Hematopoietic multipotent progenitor cell treated with erythropoietin and hydrocortisone succinate and interleukin-3 and kit ligand, for 6 days (in vitro differentiated cells): ENCODE results near the gene CIAO3.

Source experiments
- DNase-seq: peaks from one replicate; pipeline ENCODE4 v3.0.0-alpha.2; 2015

CIAO3 gene

GRCh38 chr16:721765-722540, 18.8 kb downstream of the CIAO3 start:
- DNase-seq, result no peak

- peak; percentile 93 for DNase-seq
Measured at GRCh38 chr16:720990-721764, 19.6 kb downstream of the CIAO3 start, which contains the start of gene ANTKMT. TSS of gene ANTKMT (plus strand) at chr16:721146. CDS start at chr16:721275, 129 bp downstream.

DNA sequence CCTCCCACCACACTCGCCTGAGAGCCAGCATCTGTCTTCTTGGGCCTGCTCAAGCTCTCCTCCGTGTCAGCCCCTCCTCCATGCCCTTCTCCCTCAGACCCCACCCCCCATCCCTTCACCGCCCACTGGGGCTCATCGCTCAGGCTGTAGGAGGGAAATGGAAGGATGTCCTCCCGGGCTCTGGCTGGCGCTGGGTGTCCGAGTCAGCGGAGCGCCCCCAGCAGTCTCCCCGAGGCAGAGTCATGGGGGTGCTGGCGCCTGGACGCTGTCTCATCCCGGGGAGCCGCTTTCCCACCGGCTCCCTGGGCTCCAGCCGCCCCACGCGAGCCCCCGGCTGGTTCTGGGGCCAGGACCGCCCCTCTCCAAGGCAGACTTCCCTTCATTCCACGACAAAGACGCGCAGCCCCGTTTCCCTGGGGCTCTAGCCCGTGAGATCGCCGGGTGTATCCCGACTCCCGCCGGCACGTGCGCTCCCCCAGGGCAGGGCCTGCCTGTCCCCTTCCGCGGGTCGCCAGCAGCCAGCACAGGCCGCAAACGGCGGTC, 20.3 kb downstream of the CIAO3 start:
- peak; percentile 70 for DNase-seq

- peak; percentile 63 for DNase-seq
Measured at GRCh38 chr16:719815-720446, 20.9 kb downstream of the CIAO3 start.

DNA sequence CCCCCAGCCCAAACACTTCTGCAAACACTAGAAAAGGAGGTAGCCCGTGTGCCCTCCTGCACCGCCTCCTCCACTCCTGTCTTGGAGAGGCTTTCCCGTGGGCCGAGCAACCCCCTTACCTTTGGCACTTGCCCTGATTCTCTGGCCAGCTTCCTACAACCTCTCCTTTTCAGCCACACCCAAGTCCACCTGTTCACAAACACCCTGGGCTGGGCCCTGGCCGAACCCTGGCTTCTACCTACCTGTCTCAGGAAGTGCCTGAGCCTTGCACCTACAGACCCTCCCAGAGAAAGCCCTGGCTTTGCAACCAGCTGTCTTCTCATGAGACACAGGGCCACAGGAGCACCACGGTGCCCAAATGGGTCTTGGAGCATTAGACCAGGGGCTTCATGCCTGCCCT, 21.9 kb downstream of the CIAO3 start:
- DNase-seq, result no peak

DNA sequence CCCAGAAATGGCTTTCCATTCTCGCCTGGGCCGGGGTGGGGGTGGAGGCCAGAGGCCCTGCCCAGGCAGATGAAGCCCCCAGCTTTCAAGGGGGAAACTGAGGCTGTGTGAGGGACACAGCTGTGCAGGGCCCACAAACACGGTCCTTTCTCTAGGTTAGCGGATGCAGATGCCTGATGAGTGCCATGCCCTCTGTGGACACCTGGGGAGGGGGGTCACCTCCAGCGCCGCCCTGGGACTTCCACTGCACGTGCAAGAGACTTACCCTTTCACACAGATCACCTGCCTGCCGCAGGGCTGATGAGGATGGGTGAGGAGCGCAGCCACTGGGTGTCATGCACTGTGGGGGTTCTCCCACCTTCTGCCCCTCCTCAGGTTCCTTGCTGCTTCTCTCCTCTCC, 22.4 kb downstream of the CIAO3 start:
- no peak for DNase-seq

GRCh38 chr16:717450-718245, 23.1 kb downstream of the CIAO3 start:
- no peak for DNase-seq

DNA sequence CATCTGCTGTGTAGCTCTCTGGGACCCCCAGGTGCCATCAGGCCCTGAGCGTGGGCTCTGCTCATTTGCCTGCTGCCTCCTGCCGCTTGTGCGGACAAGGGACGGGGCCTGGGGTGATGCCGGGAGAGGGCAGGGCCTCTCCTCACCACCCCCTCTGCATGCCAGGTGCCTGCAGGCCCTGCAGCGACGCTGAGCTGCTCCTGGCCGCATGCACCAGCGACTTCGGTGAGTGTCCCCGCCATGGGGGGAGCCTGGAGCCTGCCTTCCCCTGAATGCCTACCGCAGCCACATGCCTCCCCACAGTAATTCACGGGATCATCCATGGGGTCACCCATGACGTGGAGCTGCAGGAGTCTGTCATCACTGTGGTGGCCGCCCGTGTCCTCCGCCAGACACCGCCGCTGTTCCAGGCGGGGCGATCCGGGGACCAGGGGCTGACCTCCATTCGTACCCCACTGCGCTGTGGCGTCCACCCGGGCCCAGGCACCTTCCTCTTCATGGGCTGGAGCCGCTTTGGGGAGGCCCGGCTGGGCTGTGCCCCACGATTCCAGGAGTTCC, 23.9 kb downstream of the CIAO3 start:
- DNase-seq, result no peak

DNA sequence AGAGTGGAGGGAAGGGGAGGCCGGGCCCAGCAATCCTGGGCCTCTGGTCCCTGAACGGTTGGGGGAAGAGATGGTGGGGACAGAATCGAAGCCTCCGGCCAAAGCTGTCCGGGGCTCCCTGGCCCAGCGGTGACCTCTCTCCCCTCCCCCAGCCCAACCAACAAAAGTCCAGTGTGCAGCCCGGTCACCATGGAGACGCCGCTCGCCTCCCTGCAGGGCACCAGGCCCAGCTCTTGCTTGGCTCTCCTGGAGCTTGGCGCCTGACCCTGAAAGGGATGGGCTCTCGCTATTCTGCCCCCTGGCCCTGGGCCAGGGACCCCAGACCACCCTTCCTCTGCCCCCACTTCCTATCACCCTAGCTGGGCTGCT, 24.6 kb downstream of the CIAO3 start:
- no peak for DNase-seq

DNA sequence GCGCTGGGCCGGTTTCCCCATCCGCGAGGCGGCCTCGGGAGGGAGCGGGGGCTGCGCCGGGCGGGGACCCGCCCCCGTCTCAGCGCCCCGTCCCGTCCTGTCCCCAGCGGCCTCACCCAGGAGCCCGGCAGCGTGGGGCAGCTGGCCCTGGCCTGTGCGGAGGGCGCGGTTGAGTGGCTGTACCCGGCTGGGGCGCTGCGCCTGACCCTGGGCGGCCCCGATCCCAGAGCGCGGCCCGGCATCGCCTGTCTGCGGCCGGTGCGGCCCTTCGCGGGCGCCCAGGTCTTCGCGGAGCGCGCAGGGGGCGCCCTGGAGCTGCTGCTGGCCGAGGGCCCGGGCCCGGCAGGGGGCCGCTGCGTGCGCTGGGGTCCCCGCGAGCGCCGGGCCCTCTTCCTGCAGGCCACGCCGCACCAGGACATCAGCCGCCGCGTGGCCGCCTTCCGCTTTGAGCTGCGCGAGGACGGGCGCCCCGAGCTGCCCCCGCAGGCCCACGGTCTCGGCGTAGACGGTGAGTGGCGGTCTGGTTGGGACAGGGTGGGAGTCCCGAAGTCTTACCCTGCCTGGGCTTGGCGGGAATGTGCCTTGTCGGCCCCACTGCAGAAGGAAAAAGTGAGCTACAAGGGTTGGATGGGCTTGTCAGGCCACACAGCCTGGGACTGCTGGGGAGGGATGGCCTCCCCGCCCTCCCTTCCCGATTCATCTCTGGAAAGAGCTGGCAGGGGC, 25.2 kb downstream of the CIAO3 start:
- DNase-seq, result peak; percentile 49

DNA sequence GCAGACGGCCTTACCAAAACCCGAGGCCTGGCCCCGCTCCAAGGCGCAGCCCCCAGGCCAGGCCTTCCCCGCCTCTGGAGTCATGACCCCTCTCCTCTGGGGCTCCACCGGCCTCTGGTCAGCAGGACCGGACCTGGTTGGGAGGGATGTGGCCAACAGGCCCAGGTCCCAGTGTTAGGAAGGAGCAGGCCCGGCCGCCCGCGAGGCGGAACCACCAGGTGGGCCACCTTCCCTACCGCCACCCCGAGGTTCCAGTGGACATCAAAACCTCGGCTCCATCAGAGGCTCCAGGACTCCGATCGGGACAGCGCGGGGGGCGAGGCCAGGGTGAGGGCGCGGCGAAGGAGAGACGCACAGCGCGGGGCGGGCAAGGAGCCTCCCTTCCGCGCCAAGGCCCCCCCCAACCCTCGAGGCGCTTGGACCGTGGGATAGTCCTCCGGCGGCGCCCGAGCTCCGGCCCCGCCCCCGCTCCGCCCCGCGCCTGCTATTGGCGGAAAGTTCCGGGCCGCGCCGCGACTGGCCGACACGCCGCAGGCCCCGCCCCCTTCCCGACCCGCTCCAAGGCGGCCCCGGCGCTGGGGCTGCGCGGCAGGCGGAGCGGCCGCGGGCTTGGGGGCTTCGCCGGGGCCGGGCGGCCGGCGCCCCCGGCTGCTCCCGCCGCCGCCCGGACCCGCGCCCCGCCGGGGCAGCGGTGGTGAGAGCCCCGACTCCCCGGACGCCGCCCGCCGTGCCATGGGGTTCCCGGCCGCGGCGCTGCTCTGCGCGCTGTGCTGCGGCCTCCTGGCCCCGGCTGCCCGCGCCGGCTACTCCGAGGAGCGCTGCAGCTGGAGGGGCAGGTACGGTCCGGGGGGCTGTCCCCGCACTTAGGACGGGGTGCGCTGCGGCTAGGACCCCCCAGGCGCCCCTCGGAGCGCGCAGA, 26.0 kb downstream of the CIAO3 start, which contains the start of gene METRN:
TSS of gene METRN (plus strand) at position 561 of the 919 bp plus-strand sequence. CDS start at position 733, 172 bp downstream.
- DNase-seq, result peak; percentile 95

DNA sequence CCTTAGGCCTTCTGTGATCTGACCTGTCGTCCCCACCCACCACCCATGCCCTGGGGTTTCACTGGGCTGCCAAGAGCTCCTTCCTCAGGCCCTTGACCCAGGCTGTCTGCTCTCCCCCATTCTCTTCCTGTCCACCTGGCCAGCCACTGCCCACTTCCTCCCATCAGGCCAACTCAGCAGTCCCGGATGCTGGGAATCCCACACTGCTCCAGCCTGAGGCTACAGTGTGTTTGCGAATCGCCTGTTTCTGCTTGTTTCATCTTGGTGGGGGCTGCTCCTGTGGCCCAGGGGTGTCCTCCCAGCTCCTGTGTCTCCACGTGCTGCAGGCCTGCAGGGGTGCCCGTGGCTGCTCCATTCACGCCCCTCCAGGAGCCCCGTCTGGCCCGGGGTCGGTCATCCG, 26.7 kb downstream of the CIAO3 start:
- no peak for DNase-seq

- DNase-seq, result peak; percentile 74
Measured at GRCh38 chr16:712740-713250, 28.0 kb downstream of the CIAO3 start.

DNA sequence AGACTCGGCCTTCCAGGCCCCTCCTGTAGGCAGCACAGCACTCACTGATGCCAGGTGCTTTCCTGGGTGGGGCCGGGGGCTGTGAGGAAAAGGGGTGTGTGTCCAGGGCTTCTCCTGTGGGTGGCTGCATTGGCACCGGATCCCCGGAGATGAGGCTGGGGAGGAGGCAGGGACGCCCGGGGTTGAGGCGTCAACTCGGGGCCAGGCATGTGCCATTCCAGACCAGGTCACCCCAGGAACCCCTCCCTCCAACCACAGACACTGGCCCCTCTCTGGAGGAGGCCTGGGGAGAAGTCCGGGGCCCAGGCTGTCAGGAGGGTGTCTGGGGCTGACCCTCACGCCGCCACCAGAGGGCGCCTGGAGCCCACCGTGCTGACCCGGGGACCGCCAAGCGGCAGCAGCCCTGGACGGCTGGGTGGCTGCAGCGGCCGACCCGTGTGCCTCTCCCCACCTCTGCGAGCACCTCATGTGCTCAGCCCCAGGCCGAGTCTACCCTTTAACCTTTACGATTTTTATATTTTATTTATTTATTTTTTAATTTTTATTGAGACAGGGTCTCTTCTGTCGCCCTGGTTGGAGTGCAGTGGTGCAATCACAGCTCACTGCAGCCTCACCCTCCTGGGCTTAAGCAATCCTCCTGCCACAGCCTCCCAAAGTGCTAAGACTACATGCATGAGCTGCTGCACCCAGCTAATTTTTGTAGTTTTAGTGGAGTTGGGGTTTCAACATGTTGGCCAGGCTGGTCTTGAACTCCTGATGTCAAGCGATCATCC, 29.1 kb downstream of the CIAO3 start:
- peak; percentile 79 for DNase-seq

DNA sequence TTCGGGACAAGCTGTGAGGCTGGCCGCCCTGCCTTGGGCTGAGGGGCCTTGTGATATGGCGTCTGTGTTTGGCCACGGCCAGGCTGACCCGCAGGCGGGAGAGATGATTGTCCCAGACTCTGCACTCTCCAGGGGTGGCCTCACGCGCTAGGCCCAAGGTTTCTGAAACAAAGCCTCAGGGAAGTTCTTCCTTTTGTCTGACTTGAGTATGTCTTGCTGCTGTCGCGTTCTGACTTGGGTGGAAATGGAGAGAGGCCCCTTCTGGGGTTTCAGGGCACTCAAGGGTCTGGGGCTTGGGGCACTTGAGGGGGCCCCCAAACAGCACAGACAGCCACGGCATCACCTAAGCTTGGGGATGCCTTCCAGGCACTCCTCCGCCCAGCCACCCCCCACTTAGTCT, 29.7 kb downstream of the CIAO3 start:
- DNase-seq, result no peak

GRCh38 chr16:710500-711075, 30.2 kb downstream of the CIAO3 start:
- DNase-seq, result no peak

DNA sequence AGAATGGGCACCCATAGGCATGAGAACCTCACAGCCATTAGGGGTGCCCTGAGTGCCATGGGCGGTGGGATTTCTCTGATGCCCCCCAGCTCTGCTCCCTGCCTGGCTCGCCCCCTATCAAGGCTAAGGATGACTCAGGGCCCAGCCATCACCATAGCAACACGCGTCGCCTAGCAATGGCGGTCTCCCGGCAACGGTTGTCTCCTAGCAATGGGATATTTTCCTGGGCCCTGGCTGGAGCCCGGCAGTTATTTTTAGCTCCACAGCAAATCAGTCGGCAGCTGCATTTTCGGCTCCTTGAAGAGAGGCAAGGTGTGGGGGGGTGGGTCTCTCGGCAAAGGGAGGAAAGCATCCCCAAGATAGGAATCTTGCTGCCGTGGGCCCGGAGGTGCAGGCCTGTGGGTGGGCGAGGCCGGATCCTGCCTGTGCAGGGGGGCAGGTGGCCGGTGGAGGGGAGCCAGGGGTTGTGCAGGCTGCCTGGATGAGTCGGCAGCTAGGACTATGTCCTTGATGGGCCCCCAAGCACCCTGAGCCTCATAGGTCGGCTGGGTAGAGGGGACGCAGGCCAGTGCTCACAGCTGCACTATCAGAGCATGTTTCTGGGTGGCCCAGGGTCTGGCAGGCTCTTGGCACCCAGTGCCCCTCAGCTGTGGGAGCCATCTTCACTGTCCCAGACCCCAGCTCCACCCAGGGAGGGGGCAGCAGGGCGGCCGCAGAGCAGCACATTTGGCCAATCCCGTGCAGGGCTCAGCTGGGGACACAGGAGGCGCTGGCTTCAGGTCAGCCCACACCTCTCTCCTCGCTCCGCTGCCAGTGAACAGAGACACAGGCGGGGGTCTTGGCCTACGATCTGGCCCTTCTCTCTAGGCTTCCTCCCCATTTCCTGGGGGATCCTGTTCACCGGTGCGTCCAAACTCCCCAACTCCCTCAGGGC, 31.0 kb downstream of the CIAO3 start:
- DNase-seq, result peak; percentile 65

DNA sequence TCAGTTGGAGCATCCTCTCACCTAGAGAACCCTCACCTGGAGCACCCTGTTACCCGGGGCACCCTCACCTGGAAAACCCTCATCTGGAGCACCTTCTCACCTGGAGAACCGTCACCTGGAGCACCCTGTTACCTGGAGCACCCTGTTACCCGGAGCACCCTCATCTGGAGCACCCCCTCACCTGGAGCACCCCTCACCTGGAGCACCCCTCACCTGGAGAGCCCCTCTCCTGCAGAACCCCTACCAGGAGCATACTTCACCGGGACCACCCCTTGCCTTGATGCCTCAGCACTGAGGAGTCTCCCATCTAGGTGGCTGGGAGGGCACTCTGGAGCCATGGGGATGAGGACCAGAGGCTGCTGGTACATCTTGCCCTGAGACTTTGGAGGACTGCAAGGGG, 31.8 kb downstream of the CIAO3 start:
- DNase-seq, result no peak
